ENCODE data around the gene PSMG1. TPM values are rescaled to one million over a fixed set of nuclear protein-coding genes. Genes with fewer than 3 reads are reported as not detected.

The PSMG1 gene
- total RNA-seq, 6 experiments from 2014 or later = 17.1 to 32.4 (median 26.0) TPM

GRCh38 chr21:39149882-39150281, 33.4 kb downstream of the PSMG1 start:
- intact Hi-C loops (cut with DNase I) = loop anchor here (10.0 kb wide), 2 partner anchors 425 to 645 kb away; no protein-coding TSS in a partner anchor
- TF ChIP-seq CTCF (IDR thresholded peaks at IDR 0.05) (no peak), POLR2A (IDR thresholded peaks at IDR 0.05) (no peak)
- no peaks in the 10 kb centered on the region for H3K4me1 ChIP-seq
- H3K27ac ChIP-seq = no peak overlapping the region
- DNase-seq = no peak
- H3K9me3 ChIP-seq = peaks cover 0 to 3% (median 0%) of the 10 kb centered on the region in 4 donors
- H3K4me3 ChIP-seq = no peak overlapping the region
- no peak for ATAC-seq
- no peaks in the 10 kb centered on the region for H3K36me3 ChIP-seq
- H3K27me3 ChIP-seq = no peaks in the 10 kb centered on the region

GRCh38 chr21:39148975-39149374, 34.3 kb downstream of the PSMG1 start:
- Histone ChIP-seq H3K27me3 (no peaks in the 10 kb centered on the region), H3K4me3 (no peak overlapping the region), H3K9me3 (peaks cover 0 to 3% (median 0%) of the 10 kb centered on the region in 4 donors), H3K4me1 (no peaks in the 10 kb centered on the region), H3K27ac (no peak overlapping the region), H3K36me3 (no peaks in the 10 kb centered on the region)
- WGBS (ENCODE audit: insufficient coverage, low coverage, low lambda C conversion rate, missing lambda C conversion rate) = 68% methylated on average over 2 of the region's 2 CpGs
- DNase-seq (no peak), ATAC-seq (no peak)
- intact Hi-C loops (cut with DNase I) = loop anchor here (10.0 kb wide), 2 partner anchors 424 to 644 kb away; no protein-coding TSS in a partner anchor
- TF ChIP-seq CTCF (IDR thresholded peaks at IDR 0.05) (no peak), POLR2A (IDR thresholded peaks at IDR 0.05) (no peak)

- TF ChIP-seq POLR2A (IDR thresholded peaks at IDR 0.05) (no peak), CTCF (IDR thresholded peaks at IDR 0.05) (no peak)
- 67% methylated on average over 1 of the region's 3 CpGs for WGBS (ENCODE audit: insufficient coverage, low coverage, low lambda C conversion rate, missing lambda C conversion rate)
- Histone ChIP-seq H3K36me3 (no peaks in the 10 kb centered on the region), H3K27me3 (no peaks in the 10 kb centered on the region), H3K4me1 (no peaks in the 10 kb centered on the region), H3K4me3 (no peak overlapping the region), H3K9me3 (peaks cover 0 to 3% (median 0%) of the 10 kb centered on the region in 4 donors), H3K27ac (no peak overlapping the region)
- intact Hi-C loops (cut with DNase I) = loop anchor here (10.0 kb wide), 2 partner anchors 419 to 639 kb away; no protein-coding TSS in a partner anchor
- DNase-seq = no peak
- no peak for ATAC-seq
Observed at GRCh38 chr21:39144191-39144590, 39.1 kb downstream of the PSMG1 start.

GRCh38 chr21:39142972-39143371, 40.3 kb downstream of the PSMG1 start:
- no peaks in the 10 kb centered on the region for H3K4me1 ChIP-seq
- ATAC-seq (no peak), DNase-seq (no peak)
- no peak overlapping the region for H3K4me3 ChIP-seq
- no peak for TF ChIP-seq POLR2A (IDR thresholded peaks at IDR 0.05)
- no peak for TF ChIP-seq CTCF (IDR thresholded peaks at IDR 0.05)
- H3K9me3 ChIP-seq = peaks cover 0 to 2% (median 0%) of the 10 kb centered on the region in 4 donors
- intact Hi-C loops (cut with DNase I) = loop anchor here (10.0 kb wide), 2 partner anchors 418 to 638 kb away; no protein-coding TSS in a partner anchor
- no peaks in the 10 kb centered on the region for H3K27me3 ChIP-seq
- no peaks in the 10 kb centered on the region for H3K36me3 ChIP-seq
- no peak overlapping the region for H3K27ac ChIP-seq
- 78% methylated on average over 3 of the region's 3 CpGs for WGBS (ENCODE audit: insufficient coverage, low coverage, low lambda C conversion rate, missing lambda C conversion rate)

GRCh38 chr21:39141502-39141901, 41.7 kb downstream of the PSMG1 start:
- no peak for DNase-seq
- 60% methylated on average over 3 of the region's 3 CpGs for WGBS (ENCODE audit: insufficient coverage, low coverage, low lambda C conversion rate, missing lambda C conversion rate)

More at GRCh38 chr21:39141502-39141901, 41.7 kb downstream of the PSMG1 start:
- peaks cover 0 to 3% (median 0%) of the 10 kb centered on the region in 4 donors for H3K4me1 ChIP-seq
- no peak overlapping the region for H3K4me3 ChIP-seq
- no peaks in the 10 kb centered on the region for H3K9me3 ChIP-seq
- H3K36me3 ChIP-seq = no peaks in the 10 kb centered on the region
- ATAC-seq = no peak
- intact Hi-C loops (cut with DNase I) = loop anchor here (10.0 kb wide), 2 partner anchors 417 to 637 kb away; no protein-coding TSS in a partner anchor
- no peak overlapping the region for H3K27ac ChIP-seq
- no peak for TF ChIP-seq POLR2A (IDR thresholded peaks at IDR 0.05)
- no peak for TF ChIP-seq CTCF (IDR thresholded peaks at IDR 0.05)
- H3K27me3 ChIP-seq = no peaks in the 10 kb centered on the region
